ENCODE data around the gene FDXACB1. TPM values are rescaled to one million over a fixed set of nuclear protein-coding genes. Genes with fewer than 3 reads are reported as not detected.

Gene FDXACB1
- total and polyA plus RNA-seq, 9 of the 15 experiments (the other 6 are each of a cell fraction or from before 2014, with no cell fraction given), result 3.2 to 7.5 (median 5.3) TPM

DNA sequence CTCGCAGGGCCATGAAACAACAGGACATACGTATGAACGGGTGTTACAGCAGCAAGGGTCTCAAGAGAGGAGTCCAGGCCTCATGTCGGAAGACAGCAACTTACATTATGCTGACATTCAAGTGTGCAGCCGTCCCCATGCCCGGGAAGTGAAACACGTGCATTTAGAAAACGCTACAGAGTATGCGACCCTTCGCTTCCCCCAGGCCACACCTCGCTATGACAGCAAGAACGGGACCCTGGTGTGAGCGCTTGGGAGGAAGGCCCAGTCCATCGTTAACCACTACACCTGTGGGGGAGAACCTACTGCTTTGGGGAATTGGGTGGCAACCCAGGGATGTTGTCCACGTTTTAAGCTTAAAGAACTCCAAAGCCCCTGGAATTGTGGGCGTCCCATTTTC, 47.0 kb upstream of the FDXACB1 start:
- Histone ChIP-seq H3K9me1 (ENCODE audit: control insufficient read depth, insufficient read depth, low read length) (no peaks in the 10 kb centered on the region), H4K20me1 (replicated peaks; ENCODE audit: control insufficient read depth, insufficient read depth, low read length) (no peaks in the 10 kb centered on the region), H3K27me3 (ENCODE audit: control insufficient read depth in 2 of 2, insufficient read depth in 2 of 2, low read length in 2 of 2) (no peaks in the 10 kb centered on the region), H3K36me3 (ENCODE audit: control insufficient read depth, insufficient read depth, low read length) (no peaks in the 10 kb centered on the region), H3K79me2 (ENCODE audit: control insufficient read depth, insufficient read depth, low read length) (no peaks in the 10 kb centered on the region), H2AFZ (ENCODE audit: low read depth, low read length) (peak overlapping the region; percentile 93), H3K9ac (ENCODE audit: insufficient read depth in 1 of 2, low read depth in 2 of 2, low read length in 2 of 2) (peak overlapping the region; percentile 78 to 93; a peak in 3 of 4 replicates), H3K9me3 (replicated peaks; ENCODE audit: control insufficient read depth, insufficient read depth, low read depth, low read length) (no peaks in the 10 kb centered on the region), H3K4me1 (replicated peaks in 1 of 2; ENCODE audit: control insufficient read depth in 2 of 2, insufficient read depth in 2 of 2, low read length in 2 of 2) (peaks cover 31 to 33% of the 10 kb centered on the region in 2 experiments), H3K4me3 (0 out of 2 replicates have a peak overlapping the region, but pooled peaks have one; percentile 20), H3K27ac (ENCODE audit: extremely low read depth, low read depth, low read length) (peak overlapping the region; percentile 89), H3K4me2 (ENCODE audit: insufficient read depth, low read length) (peak overlapping the region; percentile 83)
- intact Hi-C loops (cut with micrococcal nuclease) (loop anchor here (2.0 kb wide), 1 partner anchor 99 kb away; the partner anchor contains the start of gene DLAT), in situ Hi-C loops (cut with MboI) (loop anchor here (5.0 kb wide), 1 partner anchor 44 kb away; no protein-coding TSS in a partner anchor)
- no TSS peak for BruUV-seq (replicated peaks)
- DNase-seq (ENCODE audit: extremely low read depth in 1 of 4, low spot score in 3 of 4), result no peak
- FAIRE-seq, result no peak
- no peak for ATAC-seq
- ChIA-PET CTCF (ENCODE audit: low intra/inter-chr PET ratio) (no interaction called here), POLR2A (interaction anchor here (0.6 to 2.6 kb wide), 5 partner anchors 9 to 117 kb away, joined by 3 to 20 read pairs (median 4); partner anchors contain the start of genes CRYAB, DIXDC1 and HSPB2)
- WGBS (ENCODE audit: insufficient coverage, low coverage, missing lambda C conversion rate), result 81% methylated on average over 16 of the region's 16 CpGs
- TF ChIP-seq, protein P1, sequence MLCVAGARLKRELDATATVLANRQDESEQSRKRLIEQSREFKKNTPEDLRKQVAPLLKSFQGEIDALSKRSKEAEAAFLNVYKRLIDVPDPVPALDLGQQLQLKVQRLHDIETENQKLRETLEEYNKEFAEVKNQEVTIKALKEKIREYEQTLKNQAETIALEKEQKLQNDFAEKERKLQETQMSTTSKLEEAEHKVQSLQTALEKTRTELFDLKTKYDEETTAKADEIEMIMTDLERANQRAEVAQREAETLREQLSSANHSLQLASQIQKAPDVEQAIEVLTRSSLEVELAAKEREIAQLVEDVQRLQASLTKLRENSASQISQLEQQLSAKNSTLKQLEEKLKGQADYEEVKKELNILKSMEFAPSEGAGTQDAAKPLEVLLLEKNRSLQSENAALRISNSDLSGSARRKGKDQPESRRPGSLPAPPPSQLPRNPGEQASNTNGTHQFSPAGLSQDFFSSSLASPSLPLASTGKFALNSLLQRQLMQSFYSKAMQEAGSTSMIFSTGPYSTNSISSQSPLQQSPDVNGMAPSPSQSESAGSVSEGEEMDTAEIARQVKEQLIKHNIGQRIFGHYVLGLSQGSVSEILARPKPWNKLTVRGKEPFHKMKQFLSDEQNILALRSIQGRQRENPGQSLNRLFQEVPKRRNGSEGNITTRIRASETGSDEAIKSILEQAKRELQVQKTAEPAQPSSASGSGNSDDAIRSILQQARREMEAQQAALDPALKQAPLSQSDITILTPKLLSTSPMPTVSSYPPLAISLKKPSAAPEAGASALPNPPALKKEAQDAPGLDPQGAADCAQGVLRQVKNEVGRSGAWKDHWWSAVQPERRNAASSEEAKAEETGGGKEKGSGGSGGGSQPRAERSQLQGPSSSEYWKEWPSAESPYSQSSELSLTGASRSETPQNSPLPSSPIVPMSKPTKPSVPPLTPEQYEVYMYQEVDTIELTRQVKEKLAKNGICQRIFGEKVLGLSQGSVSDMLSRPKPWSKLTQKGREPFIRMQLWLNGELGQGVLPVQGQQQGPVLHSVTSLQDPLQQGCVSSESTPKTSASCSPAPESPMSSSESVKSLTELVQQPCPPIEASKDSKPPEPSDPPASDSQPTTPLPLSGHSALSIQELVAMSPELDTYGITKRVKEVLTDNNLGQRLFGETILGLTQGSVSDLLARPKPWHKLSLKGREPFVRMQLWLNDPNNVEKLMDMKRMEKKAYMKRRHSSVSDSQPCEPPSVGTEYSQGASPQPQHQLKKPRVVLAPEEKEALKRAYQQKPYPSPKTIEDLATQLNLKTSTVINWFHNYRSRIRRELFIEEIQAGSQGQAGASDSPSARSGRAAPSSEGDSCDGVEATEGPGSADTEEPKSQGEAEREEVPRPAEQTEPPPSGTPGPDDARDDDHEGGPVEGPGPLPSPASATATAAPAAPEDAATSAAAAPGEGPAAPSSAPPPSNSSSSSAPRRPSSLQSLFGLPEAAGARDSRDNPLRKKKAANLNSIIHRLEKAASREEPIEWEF (CRISPR knock-in tag; IDR thresholded peaks at IDR 0.05), result peak; percentile 67
- no peak for TF ChIP-seq ZBTB12 (CRISPR knock-in tag; IDR thresholded peaks at IDR 0.05)
- no peak for TF ChIP-seq ZNF668 (CRISPR knock-in tag; IDR thresholded peaks at IDR 0.05)
- no peak for TF ChIP-seq TSC22D4 (tag; IDR thresholded peaks at IDR 0.05)
- no peak for TF ChIP-seq RAD51 (IDR thresholded peaks at IDR 0.05; ENCODE audit: borderline replicate concordance, low read depth)
- peak; percentile 33; the same call in 1 of the 2 replicates for TF ChIP-seq NR2C2 (CRISPR knock-in tag; IDR thresholded peaks at IDR 0.05)
- TF ChIP-seq NR2C2 (tag; IDR thresholded peaks at IDR 0.05), result no peak

All from K562 (cell line).